Right atrium auricular region (tissue), 2 donors: Measurements from ENCODE around the gene PCNT. TPM values are rescaled to one million over a fixed set of nuclear protein-coding genes. Genes with fewer than 3 reads are reported as not detected.

Experiments used
- DNase-seq: peaks from one replicate; pipeline ENCODE4 v3.0.0-alpha.2; 2019; ENCODE audit warnings: low spot score
- H3K27ac ChIP-seq, 2 donors: fragments of 200-600 bp; sonication (generic); 1 replicate in 1 of 2; 2 replicates in 1 of 2; pipeline ENCODE4 v1.5.1; 2016 to 2019
- H3K27me3 ChIP-seq, 2 donors: fragments of 200-600 bp; sonication (generic); one replicate each; pipeline versions ENCODE4 v1.5.1 to v1.6.0; 2017 to 2019
- H3K36me3 ChIP-seq: fragments of 200-600 bp; sonication (generic); one replicate; pipeline ENCODE4 v1.5.1; 2016
- H3K4me1 ChIP-seq, 2 donors: fragments of 200-600 bp; sonication (generic); one replicate each; pipeline versions ENCODE4 v1.5.1 to v1.6.0; 2017 to 2019
- H3K4me3 ChIP-seq, 2 donors: fragments of 200-600 bp; sonication (generic); 1 replicate in 1 of 2; 2 replicates in 1 of 2; pipeline ENCODE4 v1.5.1; 2017 to 2019; ENCODE audit warnings: mild to moderate bottlenecking in 1 of 2, moderate library complexity in 1 of 2
- H3K9me3 ChIP-seq, 2 donors: fragments of 200-600 bp; sonication (generic); one replicate each; pipeline ENCODE4 v1.5.1; 2019
- total RNA-seq, 2 donors: library from RNA; depleted of rRNA; stranded (reverse); fragments of >200 nt; gene quantifications; one replicate each; pipeline ENCODE4 v1.1.0, GENCODE V29; 2016
- TF ChIP-seq, protein P1 (sequence below), 2 donors: fragments of 200-600 bp; sonication (generic); IDR thresholded peaks; one replicate each; pipeline ENCODE4 v1.5.1; 2019; ENCODE audit warnings: antibody characterized with exemption in 2 of 2

The PCNT gene
- total RNA-seq, 2 donors from 2014 or later, result 31.7 to 40.3 TPM

DNA sequence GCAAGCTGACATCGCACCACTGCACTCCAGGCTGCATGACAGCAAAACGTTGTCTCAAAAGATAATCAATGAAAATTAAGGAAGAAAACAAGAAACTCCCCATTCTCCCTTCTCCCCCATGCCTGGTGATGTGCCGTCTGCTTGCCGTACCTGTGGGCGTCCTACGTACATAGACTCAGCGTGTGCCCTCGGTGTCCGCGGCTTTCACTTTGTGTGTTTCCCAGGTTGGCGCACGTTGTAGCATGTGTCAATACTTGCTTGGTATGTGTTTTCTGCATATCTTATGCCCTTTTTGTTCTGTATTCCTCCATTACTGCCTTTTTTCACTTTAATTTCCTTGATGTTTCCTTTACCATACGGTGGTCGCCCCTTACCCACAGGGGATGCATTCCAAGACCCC is 53.8 kb downstream of the PCNT start:
- Histone ChIP-seq H3K9me3 (no peaks in the 10 kb centered on the region), H3K4me3 (no peak overlapping the region), H3K27ac (no peak overlapping the region), H3K27me3 (no peaks in the 10 kb centered on the region), H3K4me1 (peaks cover 0 to 13% of the 10 kb centered on the region in 2 donors), H3K36me3 (peaks cover 8% of the 10 kb centered on the region)
- DNase-seq, result no peak
- TF ChIP-seq, protein P1, sequence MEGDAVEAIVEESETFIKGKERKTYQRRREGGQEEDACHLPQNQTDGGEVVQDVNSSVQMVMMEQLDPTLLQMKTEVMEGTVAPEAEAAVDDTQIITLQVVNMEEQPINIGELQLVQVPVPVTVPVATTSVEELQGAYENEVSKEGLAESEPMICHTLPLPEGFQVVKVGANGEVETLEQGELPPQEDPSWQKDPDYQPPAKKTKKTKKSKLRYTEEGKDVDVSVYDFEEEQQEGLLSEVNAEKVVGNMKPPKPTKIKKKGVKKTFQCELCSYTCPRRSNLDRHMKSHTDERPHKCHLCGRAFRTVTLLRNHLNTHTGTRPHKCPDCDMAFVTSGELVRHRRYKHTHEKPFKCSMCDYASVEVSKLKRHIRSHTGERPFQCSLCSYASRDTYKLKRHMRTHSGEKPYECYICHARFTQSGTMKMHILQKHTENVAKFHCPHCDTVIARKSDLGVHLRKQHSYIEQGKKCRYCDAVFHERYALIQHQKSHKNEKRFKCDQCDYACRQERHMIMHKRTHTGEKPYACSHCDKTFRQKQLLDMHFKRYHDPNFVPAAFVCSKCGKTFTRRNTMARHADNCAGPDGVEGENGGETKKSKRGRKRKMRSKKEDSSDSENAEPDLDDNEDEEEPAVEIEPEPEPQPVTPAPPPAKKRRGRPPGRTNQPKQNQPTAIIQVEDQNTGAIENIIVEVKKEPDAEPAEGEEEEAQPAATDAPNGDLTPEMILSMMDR (IDR thresholded peaks at IDR 0.05), result no peak

DNA sequence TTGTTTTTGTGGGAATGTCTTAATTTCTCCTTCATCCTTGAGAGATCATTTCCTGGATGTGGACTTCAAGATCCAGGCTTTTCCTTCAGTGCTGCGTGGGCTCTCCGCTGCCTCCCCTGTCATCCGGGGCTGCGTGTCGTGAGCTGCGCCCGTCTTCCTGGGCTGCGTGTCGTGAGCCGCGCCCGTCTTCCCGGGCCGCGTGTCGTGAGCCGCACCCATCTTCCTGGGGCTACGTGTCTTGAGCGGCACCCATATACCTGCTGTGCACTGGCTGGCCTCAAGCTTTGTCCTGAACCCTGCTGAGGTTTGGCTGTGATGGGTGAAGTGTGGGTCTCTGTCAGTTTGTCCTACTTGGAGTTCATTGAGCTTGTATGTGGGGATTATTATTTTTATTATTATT is 55.1 kb downstream of the PCNT start:
- Histone ChIP-seq H3K27ac (no peak overlapping the region), H3K9me3 (no peaks in the 10 kb centered on the region), H3K4me1 (peaks cover 0 to 13% of the 10 kb centered on the region in 2 donors), H3K4me3 (no peak overlapping the region), H3K36me3 (peaks cover 8% of the 10 kb centered on the region), H3K27me3 (no peaks in the 10 kb centered on the region)
- TF ChIP-seq, protein P1 (IDR thresholded peaks at IDR 0.05), result no peak
- no peak for DNase-seq

DNA sequence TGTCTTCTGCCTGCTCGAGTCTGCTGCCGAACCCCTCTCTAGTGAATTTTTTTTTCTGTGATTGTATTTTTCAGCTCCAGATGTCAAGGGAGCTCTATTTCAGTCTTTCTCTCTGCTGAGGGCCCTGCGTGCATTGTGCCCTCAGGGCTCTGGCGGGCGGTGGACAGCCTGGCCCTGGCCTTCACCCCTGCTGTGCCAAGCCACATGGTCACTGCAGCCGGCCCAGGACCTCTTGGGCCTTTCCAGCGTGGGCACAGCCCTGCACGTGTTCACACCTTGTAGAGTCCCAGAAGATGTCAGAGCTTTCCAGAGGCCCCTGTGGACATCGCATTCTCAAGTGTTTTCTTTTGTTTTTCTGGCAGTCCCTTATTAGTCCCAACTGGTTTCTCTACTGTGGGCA is 55.7 kb downstream of the PCNT start:
- no peak overlapping the region for H3K4me3 ChIP-seq
- no peak overlapping the region for H3K27ac ChIP-seq
- DNase-seq, result no peak
- H3K9me3 ChIP-seq, result no peaks in the 10 kb centered on the region
- TF ChIP-seq, protein P1 (IDR thresholded peaks at IDR 0.05), result no peak
- H3K4me1 ChIP-seq, result peaks cover 0 to 13% of the 10 kb centered on the region in 2 donors
- no peaks in the 10 kb centered on the region for H3K27me3 ChIP-seq
- peaks cover 8% of the 10 kb centered on the region for H3K36me3 ChIP-seq

DNA sequence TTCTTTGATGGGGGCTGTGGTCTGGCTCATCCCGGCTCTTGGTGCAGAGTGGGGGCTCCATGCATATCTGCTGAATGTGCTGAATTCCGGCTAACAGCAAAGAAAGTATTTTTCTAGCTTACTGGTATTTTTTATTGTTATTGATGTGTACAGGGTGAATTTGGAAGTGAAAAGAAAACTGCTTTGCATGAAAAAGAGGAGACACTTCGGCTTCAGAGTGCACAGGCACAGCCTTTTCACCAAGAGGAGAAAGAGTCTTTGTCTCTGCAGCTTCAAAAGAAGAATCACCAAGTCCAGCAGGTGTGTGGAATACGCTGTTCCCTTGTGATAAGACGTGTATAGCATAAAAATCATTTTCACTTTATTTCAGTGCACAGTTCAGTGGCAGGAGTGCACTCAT is 57.6 kb downstream of the PCNT start:
- Histone ChIP-seq H3K27ac (no peak overlapping the region), H3K4me1 (peaks cover 0 to 3% of the 10 kb centered on the region in 2 donors), H3K4me3 (no peak overlapping the region), H3K36me3 (peaks cover 26% of the 10 kb centered on the region), H3K27me3 (no peaks in the 10 kb centered on the region), H3K9me3 (no peaks in the 10 kb centered on the region)
- TF ChIP-seq, protein P1 (IDR thresholded peaks at IDR 0.05), result no peak
- no peak for DNase-seq

DNA sequence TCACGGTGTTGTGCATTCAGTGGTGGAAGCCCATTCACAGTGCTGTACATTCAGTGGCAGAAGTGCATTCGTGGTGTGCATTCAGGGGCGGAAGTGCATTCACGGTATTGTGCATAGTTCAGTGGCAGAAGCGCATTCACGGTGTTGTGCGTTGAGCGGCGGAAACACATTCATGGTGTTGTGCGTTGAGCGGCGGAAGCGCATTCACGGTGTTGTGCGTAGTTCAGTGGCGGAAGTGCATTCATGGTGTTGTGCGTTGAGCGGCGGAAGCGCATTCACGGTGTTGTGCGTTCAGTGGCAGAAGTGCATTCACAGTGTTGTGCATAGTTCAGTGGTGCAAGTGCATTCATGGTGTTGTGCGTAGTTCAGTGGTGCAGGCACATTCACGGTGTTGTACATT is 60.6 kb downstream of the PCNT start:
- H3K36me3 ChIP-seq, result peaks cover 45% of the 10 kb centered on the region
- no peaks in the 10 kb centered on the region for H3K9me3 ChIP-seq
- TF ChIP-seq, protein P1 (IDR thresholded peaks at IDR 0.05), result no peak
- H3K4me3 ChIP-seq, result no peak overlapping the region
- no peaks in the 10 kb centered on the region for H3K27me3 ChIP-seq
- DNase-seq, result no peak
- no peaks in the 10 kb centered on the region for H3K4me1 ChIP-seq
- H3K27ac ChIP-seq, result no peak overlapping the region
